Measurements from ENCODE around the gene MYBPHL. TPM values are rescaled to one million over a fixed set of nuclear protein-coding genes. Genes with fewer than 3 reads are reported as not detected.
A peak's percentile ranks its signal among the peaks of the same experiment; 100 is the strongest.

The MYBPHL gene
- total and polyA plus RNA-seq, 2 of the 13 experiments (the other 11 are each of a cell fraction or from before 2014, with no cell fraction given) = 3.7 to 3.8 TPM

GRCh38 chr1:109263597-109264378 lies 43.0 kb downstream of the MYBPHL start (continued):
- TF ChIP-seq TAF1 (CRISPR knock-in tag; IDR thresholded peaks at IDR 0.05) = no peak
- TF ChIP-seq ZBED4 (CRISPR knock-in tag; IDR thresholded peaks at IDR 0.05; ENCODE audit: borderline replicate concordance) = peak; percentile 42; the same call in 1 of the 2 replicates
- TF ChIP-seq GABPB1 (CRISPR knock-in tag; IDR thresholded peaks at IDR 0.05) = peak; percentile 75
- TF ChIP-seq PHF8 (CRISPR knock-in tag; IDR thresholded peaks at IDR 0.05) = peak; percentile 65
- TF ChIP-seq HINFP (CRISPR knock-in tag; IDR thresholded peaks at IDR 0.05; ENCODE audit: low read depth) = peak; percentile 80; the same call in 1 of the 2 replicates
- TF ChIP-seq ATF2 (CRISPR knock-in tag; IDR thresholded peaks at IDR 0.05) = peak; percentile 67; the same call in 1 of the 2 replicates
- TF ChIP-seq ZFP36L2 (CRISPR knock-in tag; IDR thresholded peaks at IDR 0.05) = no peak
- TF ChIP-seq RAD21 (CRISPR knock-in tag; IDR thresholded peaks at IDR 0.05) = peak; percentile 99
- TF ChIP-seq ZNF672 (CRISPR knock-in tag; IDR thresholded peaks at IDR 0.05) = no peak
- TF ChIP-seq ZNF432 (CRISPR knock-in tag; IDR thresholded peaks at IDR 0.05; ENCODE audit: borderline replicate concordance) = no peak
- TF ChIP-seq SNAPC5 (CRISPR knock-in tag; IDR thresholded peaks at IDR 0.05; ENCODE audit: borderline replicate concordance) = no peak
- peak; percentile 36; the same call in 1 of the 2 replicates for TF ChIP-seq ZNF281 (CRISPR knock-in tag; IDR thresholded peaks at IDR 0.05; ENCODE audit: borderline replicate concordance)
- peak; percentile 91 for TF ChIP-seq ZGPAT (CRISPR knock-in tag; IDR thresholded peaks at IDR 0.05)
- peak; percentile 48; the same call in 1 of the 2 replicates for TF ChIP-seq ISL2 (CRISPR knock-in tag; IDR thresholded peaks at IDR 0.05)
- no peak for TF ChIP-seq TCF7L2 (IDR thresholded peaks at IDR 0.05; ENCODE audit: low read depth, low read length)
